Right lobe of liver (tissue), 4 donors: Measurements from ENCODE around the gene FAM184A.

Experiments
- CTCF ChIP-seq, 4 donors: fragments of 200-600 bp in 3 of 4; fragments of 450-650 bp in 1 of 4; IDR thresholded peaks; one replicate each; pipeline versions ENCODE4 v1.5.1 to v1.8.0; 2016 to 2022; ENCODE audit warnings: antibody characterized with exemption in 4 of 4, mild to moderate bottlenecking in 2 of 4
- POLR2A ChIP-seq: fragments of 450-650 bp; IDR thresholded peaks from one replicate; pipeline ENCODE4 v1.6.1; 2017; ENCODE audit warnings: antibody characterized with exemption, mild to moderate bottlenecking
- donor health status: DM: no; HTN: no; CAD: no.
- donor health status: DM: no; HTN: no; CAD: no.
- donor health status: DM: no; HTN: yes; CAD: no.

GRCh38 chr6:119102901-119103300, 24.4 kb upstream of the FAM184A start:
- TF ChIP-seq CTCF (IDR thresholded peaks at IDR 0.05): no peak
- no peak for TF ChIP-seq POLR2A
